ENCODE results near the gene TBL3.
"Not testable (repeated sequence)": the region's sequence is repeated elsewhere in the genome, so short reads cannot be mapped to it uniquely, and the experiment has no call there.

TBL3 gene

DNA sequence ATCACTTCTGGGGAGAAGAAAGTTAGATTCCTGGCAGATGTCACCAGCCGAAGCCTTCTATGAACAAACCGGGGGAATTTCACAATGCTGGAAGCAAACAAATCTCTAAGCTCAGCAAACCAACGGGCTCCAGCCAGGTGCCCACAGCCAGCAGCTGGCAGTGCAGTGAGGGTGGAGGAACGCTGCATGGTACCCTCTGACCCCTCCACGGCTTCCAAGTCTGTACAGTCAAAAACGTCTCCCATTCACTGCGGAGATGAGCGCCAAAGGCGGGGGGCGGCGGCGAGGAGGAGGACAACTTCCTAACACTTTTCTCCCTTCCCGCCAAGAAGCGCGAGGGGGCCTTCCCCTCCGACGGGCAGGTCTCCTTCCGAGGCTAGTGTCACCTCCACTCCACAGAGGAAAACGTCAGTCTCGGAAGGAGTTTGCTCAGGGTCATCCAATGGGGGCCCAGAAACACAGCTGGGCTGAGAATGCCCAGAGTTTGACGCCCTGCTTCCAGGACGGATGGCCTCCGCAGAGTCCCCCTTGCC, 36.8 kb downstream of the TBL3 start:
- TF ChIP-seq MYC (IDR thresholded peaks at IDR 0.05; ENCODE audit: low read depth, low read length) (no peak), POLR2A (IDR thresholded peaks at IDR 0.05; ENCODE audit: extremely low read depth, insufficient read length) (no peak)
- TF ChIP-seq, protein P1, sequence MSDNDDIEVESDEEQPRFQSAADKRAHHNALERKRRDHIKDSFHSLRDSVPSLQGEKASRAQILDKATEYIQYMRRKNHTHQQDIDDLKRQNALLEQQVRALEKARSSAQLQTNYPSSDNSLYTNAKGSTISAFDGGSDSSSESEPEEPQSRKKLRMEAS (IDR thresholded peaks at IDR 0.05; ENCODE audit: low read depth, low read length), result no peak; the same call in 1 of the 2 replicates
- TF ChIP-seq, protein P2, sequence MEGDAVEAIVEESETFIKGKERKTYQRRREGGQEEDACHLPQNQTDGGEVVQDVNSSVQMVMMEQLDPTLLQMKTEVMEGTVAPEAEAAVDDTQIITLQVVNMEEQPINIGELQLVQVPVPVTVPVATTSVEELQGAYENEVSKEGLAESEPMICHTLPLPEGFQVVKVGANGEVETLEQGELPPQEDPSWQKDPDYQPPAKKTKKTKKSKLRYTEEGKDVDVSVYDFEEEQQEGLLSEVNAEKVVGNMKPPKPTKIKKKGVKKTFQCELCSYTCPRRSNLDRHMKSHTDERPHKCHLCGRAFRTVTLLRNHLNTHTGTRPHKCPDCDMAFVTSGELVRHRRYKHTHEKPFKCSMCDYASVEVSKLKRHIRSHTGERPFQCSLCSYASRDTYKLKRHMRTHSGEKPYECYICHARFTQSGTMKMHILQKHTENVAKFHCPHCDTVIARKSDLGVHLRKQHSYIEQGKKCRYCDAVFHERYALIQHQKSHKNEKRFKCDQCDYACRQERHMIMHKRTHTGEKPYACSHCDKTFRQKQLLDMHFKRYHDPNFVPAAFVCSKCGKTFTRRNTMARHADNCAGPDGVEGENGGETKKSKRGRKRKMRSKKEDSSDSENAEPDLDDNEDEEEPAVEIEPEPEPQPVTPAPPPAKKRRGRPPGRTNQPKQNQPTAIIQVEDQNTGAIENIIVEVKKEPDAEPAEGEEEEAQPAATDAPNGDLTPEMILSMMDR (IDR thresholded peaks at IDR 0.05; ENCODE audit: low read depth, low read length), result no peak
- peak; percentile 68 for DNase-seq (ENCODE audit: low read depth)
- H3K4me3 ChIP-seq (ENCODE audit: low read depth, low read length), result peak overlapping the region; percentile 86

DNA sequence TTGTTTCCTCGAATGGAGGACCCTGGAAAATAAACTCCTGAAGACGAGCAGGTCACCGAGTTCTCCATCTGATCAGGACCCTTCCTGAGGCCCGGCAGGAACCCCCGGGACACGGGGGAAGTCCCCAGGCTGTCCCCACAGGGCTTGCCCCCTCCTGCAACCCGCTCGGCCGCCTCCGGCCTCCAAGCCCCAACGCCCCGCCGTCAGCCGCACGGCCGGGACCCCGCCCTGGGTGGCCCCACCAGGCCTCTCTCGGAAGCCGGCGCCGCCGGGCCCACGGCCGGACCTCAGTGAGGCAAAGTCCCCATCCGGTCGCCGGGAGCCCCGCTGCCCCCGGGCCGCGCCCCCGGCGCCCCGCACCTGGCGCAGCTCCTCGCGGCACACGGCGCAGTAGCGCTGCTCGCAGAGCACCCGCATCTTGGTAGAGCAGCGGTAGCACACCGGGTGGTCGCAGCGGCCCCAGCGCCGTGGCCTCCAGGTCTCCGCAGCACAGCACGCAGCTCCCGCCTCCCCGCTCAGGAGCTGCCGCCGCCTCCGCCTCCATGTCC, 37.4 kb downstream of the TBL3 start:
- H3K4me3 ChIP-seq (ENCODE audit: low read depth, low read length), result peak overlapping the region; percentile 86
- TF ChIP-seq POLR2A (IDR thresholded peaks at IDR 0.05; ENCODE audit: extremely low read depth, insufficient read length) (no peak), MYC (IDR thresholded peaks at IDR 0.05; ENCODE audit: low read depth, low read length) (no peak)
- TF ChIP-seq, protein P2 (IDR thresholded peaks at IDR 0.05; ENCODE audit: low read depth, low read length), result no peak
- TF ChIP-seq, protein P1 (IDR thresholded peaks at IDR 0.05; ENCODE audit: low read depth, low read length), result no peak
- peak; percentile 47 for DNase-seq (ENCODE audit: low read depth)

DNA sequence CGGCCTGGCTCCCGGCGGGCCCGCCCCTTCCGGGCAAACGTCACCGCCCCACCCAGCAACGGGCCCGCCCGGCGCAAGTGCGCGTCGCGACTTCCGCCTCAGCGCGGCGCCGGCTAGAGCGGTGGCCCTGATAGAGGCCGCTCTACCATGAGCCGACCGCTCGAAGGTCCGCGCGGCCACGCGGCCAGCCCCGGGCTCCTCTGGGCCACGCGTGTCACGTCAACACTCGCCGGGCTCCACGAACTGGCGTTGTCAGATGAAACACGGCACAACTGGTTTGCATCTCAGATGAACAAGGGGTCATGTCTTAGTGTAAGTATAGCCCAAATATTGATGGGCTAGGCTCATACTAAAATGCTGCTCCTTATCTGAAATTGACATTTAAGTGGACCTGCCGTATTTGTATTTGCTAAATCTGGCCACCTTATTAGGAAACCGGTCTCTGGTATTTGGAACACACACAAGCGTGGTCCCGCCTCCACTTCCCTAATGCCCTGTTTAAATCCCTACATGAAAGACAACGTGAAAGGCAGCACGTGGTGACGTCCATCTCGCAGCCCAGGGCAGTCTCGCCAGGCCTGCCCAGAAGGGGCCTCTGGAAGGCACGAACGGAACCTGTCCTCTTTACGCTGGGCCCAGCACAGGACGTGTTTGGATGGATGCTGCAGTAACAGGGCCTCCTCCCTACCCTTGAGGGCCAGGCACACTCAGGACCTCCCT, 38.1 kb downstream of the TBL3 start, which contains the start of gene ZNF598:
ZNF598 (minus strand) TSS at position 31 of the 720 bp plus-strand sequence.
- H3K4me3 ChIP-seq (ENCODE audit: low read depth, low read length), result peak within 1 kb of the TSS; percentile 95
- peak; percentile 89 for DNase-seq (ENCODE audit: low read depth)
- TF ChIP-seq MYC (IDR thresholded peaks at IDR 0.05; ENCODE audit: low read depth, low read length) (peak; percentile 85), POLR2A (IDR thresholded peaks at IDR 0.05; ENCODE audit: extremely low read depth, insufficient read length) (peak; percentile 92)
- TF ChIP-seq, protein P2 (IDR thresholded peaks at IDR 0.05; ENCODE audit: low read depth, low read length), result no peak
- TF ChIP-seq, protein P1 (IDR thresholded peaks at IDR 0.05; ENCODE audit: low read depth, low read length), result peak; percentile 98

DNA sequence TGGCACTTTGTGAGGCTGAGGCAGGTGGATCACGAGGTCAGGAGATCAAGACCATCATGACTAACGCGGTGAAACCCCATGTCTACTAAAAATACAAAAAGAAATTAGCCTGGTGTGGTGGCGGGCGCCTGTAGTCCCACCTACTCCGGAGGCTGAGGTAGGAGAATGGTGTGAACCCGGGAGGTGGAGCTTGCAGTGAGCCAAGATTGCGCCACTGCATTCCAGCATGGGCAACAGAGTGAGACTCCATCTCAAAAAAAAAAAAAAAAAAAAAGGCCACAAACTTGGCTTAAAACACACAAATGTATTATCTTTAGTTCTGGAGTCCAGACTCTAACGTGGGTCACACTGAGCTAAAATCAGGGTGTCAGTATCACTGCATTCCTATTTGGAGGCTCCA, 39.9 kb downstream of the TBL3 start:
- DNase-seq (ENCODE audit: low read depth); H3K4me3 ChIP-seq (ENCODE audit: low read depth, low read length): not testable (repeated sequence)

DNA sequence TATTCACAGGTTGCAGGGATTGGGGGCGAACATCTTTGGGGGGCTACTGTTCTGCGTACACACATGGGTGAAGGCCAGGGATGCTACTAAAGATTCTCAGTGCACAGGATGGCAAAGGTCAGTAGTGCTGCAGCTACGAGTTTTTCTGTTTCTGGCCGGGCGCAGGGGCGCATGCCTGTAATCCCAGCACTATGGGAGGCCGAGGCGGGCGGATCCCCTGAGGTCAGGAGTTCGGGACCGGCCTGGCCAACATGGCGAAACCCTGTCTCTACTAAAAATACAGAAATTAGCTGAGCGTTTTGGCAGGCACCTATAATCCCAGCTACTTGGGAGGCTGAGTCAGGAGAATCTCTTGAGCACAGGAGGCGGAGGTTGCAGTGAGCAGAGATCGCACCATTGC, 41.7 kb downstream of the TBL3 start:
- no peak for DNase-seq (ENCODE audit: low read depth)
- TF ChIP-seq, protein P2 (IDR thresholded peaks at IDR 0.05; ENCODE audit: low read depth, low read length), result no peak
- TF ChIP-seq, protein P1 (IDR thresholded peaks at IDR 0.05; ENCODE audit: low read depth, low read length), result no peak
- TF ChIP-seq MYC (IDR thresholded peaks at IDR 0.05; ENCODE audit: low read depth, low read length), result no peak
- no peak for TF ChIP-seq POLR2A (IDR thresholded peaks at IDR 0.05; ENCODE audit: extremely low read depth, insufficient read length)
- H3K4me3 ChIP-seq (ENCODE audit: low read depth, low read length), result no peak overlapping the region

All from NB4 (cell line).